IPS-18c (cell line): ENCODE measurements around the gene RAB1B.

Experiments used
- H3K4me3 ChIP-seq: 2 replicates; pipeline ENCODE4 v1.7.0; 2013; ENCODE audit warnings: low read depth, mild to moderate bottlenecking, low read length, moderate library complexity; ENCODE audit not compliant: insufficient read depth
- H3K9me3 ChIP-seq: one replicate; pipeline ENCODE4 v1.6.1; 2013; ENCODE audit warnings: mild to moderate bottlenecking, low read length, moderate library complexity; ENCODE audit not compliant: control insufficient read depth, insufficient read depth

The RAB1B gene

GRCh38 chr11:66321606-66322005 lies 53.2 kb downstream of the RAB1B start:
- Histone ChIP-seq H3K9me3 (no peaks in the 10 kb centered on the region), H3K4me3 (no peak overlapping the region)

GRCh38 chr11:66322732-66323427 lies 54.4 kb downstream of the RAB1B start:
- H3K9me3 ChIP-seq = no peaks in the 10 kb centered on the region
- H3K4me3 ChIP-seq = no peak overlapping the region

- H3K9me3 ChIP-seq = no peaks in the 10 kb centered on the region
- no peak overlapping the region for H3K4me3 ChIP-seq
These were observed 55.2 kb downstream of the RAB1B start for GRCh38 chr11:66323684-66324083.

GRCh38 chr11:66324664-66325063 lies 56.2 kb downstream of the RAB1B start:
- Histone ChIP-seq H3K9me3 (no peaks in the 10 kb centered on the region), H3K4me3 (no peak overlapping the region)

- H3K4me3 ChIP-seq = no peak overlapping the region
These were observed 56.8 kb downstream of the RAB1B start for GRCh38 chr11:66325263-66325671.

GRCh38 chr11:66326261-66327111 lies 58.0 kb downstream of the RAB1B start:
- Histone ChIP-seq H3K9me3 (no peaks in the 10 kb centered on the region), H3K4me3 (no peak overlapping the region)

More at GRCh38 chr11:66325263-66325671, 56.8 kb downstream of the RAB1B start:
- H3K9me3 ChIP-seq = no peaks in the 10 kb centered on the region
